Smooth muscle cell (in vitro differentiated cells): Measurements from ENCODE around the gene CRTC1. TPM values are rescaled to one million over a fixed set of nuclear protein-coding genes. Genes with fewer than 3 reads are reported as not detected.

Experiments used
- DNase-seq: peaks from one replicate; lab custom pipeline; 2025; ENCODE audit not compliant: unreplicated experiment; lab: John Stamatoyannopoulos, UW
- H2AFZ ChIP-seq: fragments of 200-600 bp; sonication (generic); 2 replicates; pipeline ENCODE4 v1.6.0; 2016; ENCODE audit warnings: antibody characterized with exemption, low read depth, mild to moderate bottlenecking
- H3F3A ChIP-seq: fragments of 200-600 bp; sonication (generic); 2 replicates; pipeline ENCODE4 v1.6.0; 2017; ENCODE audit warnings: antibody characterized with exemption, low read depth
- H3K27ac ChIP-seq: fragments of 200-600 bp; sonication (generic); 2 replicates; pipeline ENCODE4 v1.5.1; 2016; ENCODE audit warnings: low read depth, mild to moderate bottlenecking
- H3K27me3 ChIP-seq: fragments of 200-600 bp; sonication (generic); 2 replicates; pipeline ENCODE4 v1.6.1; 2016; ENCODE audit warnings: low read depth, mild to moderate bottlenecking
- H3K36me3 ChIP-seq: fragments of 200-600 bp; sonication (generic); 2 replicates; pipeline ENCODE4 v1.5.1; 2016; ENCODE audit warnings: low read depth
- H3K4me1 ChIP-seq: fragments of 200-600 bp; sonication (generic); 2 replicates; pipeline ENCODE4 v1.5.1; 2016; ENCODE audit warnings: low read depth
- H3K4me2 ChIP-seq: fragments of 200-600 bp; sonication (generic); 2 replicates; pipeline ENCODE4 v1.6.0; 2016; ENCODE audit warnings: mild to moderate bottlenecking
- H3K4me3 ChIP-seq: fragments of 200-600 bp; sonication (generic); 2 replicates; pipeline ENCODE4 v1.5.1; 2016; ENCODE audit warnings: mild to moderate bottlenecking
- H3K79me2 ChIP-seq: fragments of 200-600 bp; sonication (generic); 2 replicates; pipeline ENCODE4 v1.6.0; 2016; ENCODE audit warnings: low read depth, mild to moderate bottlenecking
- H3K9ac ChIP-seq: fragments of 200-600 bp; sonication (generic); 2 replicates; pipeline ENCODE4 v1.6.0; 2016; ENCODE audit warnings: low read depth
- H3K9me3 ChIP-seq: fragments of 200-600 bp; sonication (generic); replicated peaks from 2 replicates; pipeline ENCODE4 v1.5.1; 2016; ENCODE audit warnings: low read depth
- H4K20me1 ChIP-seq: fragments of 200-600 bp; sonication (generic); 2 replicates; pipeline ENCODE4 v1.6.0; 2016; ENCODE audit warnings: low read depth
- WGBS: methylation state at CpG from one replicate; pipeline ENCODE4 v1.1.7; 2016; ENCODE audit warnings: low lambda C conversion rate; 5-methylcytosine and 5-hydroxymethylcytosine counted together
- polyA plus RNA-seq: library from polyadenylated mRNA; unstranded; fragments of >200 nt; fragmentation: Nextera tagmentation; extraction: Ambion mirVana; gene quantifications from 2 replicates; pipeline ENCODE4 v1.2.1, GENCODE V29; 2016
- total RNA-seq: library from RNA; depleted of rRNA; stranded (reverse); fragments of >200 nt; gene quantifications from 2 replicates; pipeline ENCODE4 v1.2.3, GENCODE V29; 2014
- TF ChIP-seq, protein P1 (sequence below): fragments of 200-600 bp; sonication (generic); IDR thresholded peaks from 2 replicates; pipeline ENCODE4 v1.5.1; 2017; ENCODE audit warnings: borderline replicate concordance, mild to moderate bottlenecking, antibody characterized with exemption; ENCODE audit not compliant: insufficient read depth, poor library complexity, severe bottlenecking

CRTC1 gene
- total and polyA plus RNA-seq, 2 experiments from 2014 or later: 1.6 to 3.1 TPM

DNA sequence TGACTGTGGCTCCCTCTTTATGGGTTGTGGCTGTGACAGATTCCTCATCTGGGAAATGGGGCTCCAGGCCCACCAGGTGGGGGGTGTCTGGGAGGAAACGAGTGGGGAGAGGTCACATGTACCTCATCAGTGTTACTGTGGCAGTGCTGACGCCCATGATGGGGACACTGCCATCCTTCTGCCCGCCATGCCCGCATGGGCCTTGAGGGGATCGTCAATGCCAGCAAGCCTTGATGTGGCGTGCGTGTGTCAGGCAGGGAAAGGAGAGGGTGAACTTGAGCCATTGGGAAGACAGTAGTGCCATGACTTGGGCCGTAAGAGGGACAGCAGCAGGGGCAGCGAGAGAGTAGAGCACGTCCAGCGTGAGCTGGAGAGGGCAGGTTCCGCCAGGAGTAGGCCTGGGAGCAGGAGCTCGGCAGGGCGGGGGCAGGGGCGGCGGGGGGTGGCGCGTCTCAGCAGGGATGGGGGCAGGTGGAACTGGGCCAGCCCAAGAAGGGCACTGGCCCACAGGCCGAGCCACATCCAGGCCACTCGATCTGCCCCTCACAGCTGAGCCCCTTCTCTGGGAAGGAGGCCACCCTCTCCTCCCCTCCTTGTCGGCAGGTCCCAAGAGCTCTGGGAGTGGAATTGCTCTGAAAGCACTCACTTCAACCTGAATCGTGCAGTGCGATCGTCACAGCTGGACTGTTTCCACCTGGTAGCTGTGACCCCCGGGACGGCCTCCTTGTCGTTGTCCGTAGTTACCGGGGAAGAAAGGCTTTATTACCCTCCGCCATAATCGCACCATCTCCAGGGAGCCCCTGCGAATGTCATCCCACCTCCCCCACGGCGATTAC is 36.7 kb upstream of the CRTC1 start:
- Histone ChIP-seq H3K79me2 (peaks cover 30% of the 10 kb centered on the region), H2AFZ (no peak overlapping the region)

DNA sequence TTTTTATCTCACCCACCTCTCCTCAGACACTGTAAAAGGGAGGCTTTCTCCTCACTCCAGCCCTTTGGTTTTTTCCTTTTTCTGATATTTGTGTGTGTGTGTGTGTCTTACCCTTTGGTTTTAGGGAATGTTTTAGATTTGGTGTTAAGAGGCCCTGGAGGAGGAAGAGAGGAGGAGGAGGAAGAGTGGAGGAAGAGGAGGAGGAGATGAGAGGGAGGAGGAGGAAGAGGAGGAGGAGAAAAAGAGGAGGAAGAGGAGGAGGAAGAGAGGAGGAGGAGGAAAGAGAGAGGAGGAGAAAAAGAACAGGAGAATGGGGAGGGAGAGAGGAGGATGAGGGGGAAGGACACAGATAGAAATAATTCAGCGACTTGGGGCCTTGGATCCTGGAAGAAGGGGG is 36.1 kb upstream of the CRTC1 start:
- no peak overlapping the region for H3K4me2 ChIP-seq
- no peak for DNase-seq
- H3K36me3 ChIP-seq: no peaks in the 10 kb centered on the region
- H3F3A ChIP-seq: peaks cover 23% of the 10 kb centered on the region
- peaks cover 13% of the 10 kb centered on the region for H4K20me1 ChIP-seq
- H3K9me3 ChIP-seq: no peaks in the 10 kb centered on the region
- H3K79me2 ChIP-seq: peaks cover 27% of the 10 kb centered on the region
- no peaks in the 10 kb centered on the region for H3K27me3 ChIP-seq
- H3K4me3 ChIP-seq: no peak overlapping the region
- no peak overlapping the region for H3K9ac ChIP-seq
- no peak overlapping the region for H2AFZ ChIP-seq
- H3K4me1 ChIP-seq: peaks cover 22% of the 10 kb centered on the region
- no peak overlapping the region for H3K27ac ChIP-seq
- TF ChIP-seq, protein P1, sequence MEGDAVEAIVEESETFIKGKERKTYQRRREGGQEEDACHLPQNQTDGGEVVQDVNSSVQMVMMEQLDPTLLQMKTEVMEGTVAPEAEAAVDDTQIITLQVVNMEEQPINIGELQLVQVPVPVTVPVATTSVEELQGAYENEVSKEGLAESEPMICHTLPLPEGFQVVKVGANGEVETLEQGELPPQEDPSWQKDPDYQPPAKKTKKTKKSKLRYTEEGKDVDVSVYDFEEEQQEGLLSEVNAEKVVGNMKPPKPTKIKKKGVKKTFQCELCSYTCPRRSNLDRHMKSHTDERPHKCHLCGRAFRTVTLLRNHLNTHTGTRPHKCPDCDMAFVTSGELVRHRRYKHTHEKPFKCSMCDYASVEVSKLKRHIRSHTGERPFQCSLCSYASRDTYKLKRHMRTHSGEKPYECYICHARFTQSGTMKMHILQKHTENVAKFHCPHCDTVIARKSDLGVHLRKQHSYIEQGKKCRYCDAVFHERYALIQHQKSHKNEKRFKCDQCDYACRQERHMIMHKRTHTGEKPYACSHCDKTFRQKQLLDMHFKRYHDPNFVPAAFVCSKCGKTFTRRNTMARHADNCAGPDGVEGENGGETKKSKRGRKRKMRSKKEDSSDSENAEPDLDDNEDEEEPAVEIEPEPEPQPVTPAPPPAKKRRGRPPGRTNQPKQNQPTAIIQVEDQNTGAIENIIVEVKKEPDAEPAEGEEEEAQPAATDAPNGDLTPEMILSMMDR: no peak
- 90% methylated on average over 1 of the region's 1 CpG for WGBS

More for the DNA sequence above, 36.7 kb upstream of the CRTC1 start:
- 96% methylated on average over 24 of the region's 34 CpGs for WGBS
- TF ChIP-seq, protein P1: no peak
- Histone ChIP-seq H3F3A (peaks cover 18% of the 10 kb centered on the region), H3K9ac (no peak overlapping the region), H3K4me3 (no peak overlapping the region), H3K36me3 (no peaks in the 10 kb centered on the region), H3K4me1 (peaks cover 22% of the 10 kb centered on the region), H4K20me1 (peaks cover 13% of the 10 kb centered on the region), H3K9me3 (no peaks in the 10 kb centered on the region), H3K27me3 (no peaks in the 10 kb centered on the region), H3K27ac (no peak overlapping the region), H3K4me2 (no peak overlapping the region)
- DNase-seq: no peak

DNA sequence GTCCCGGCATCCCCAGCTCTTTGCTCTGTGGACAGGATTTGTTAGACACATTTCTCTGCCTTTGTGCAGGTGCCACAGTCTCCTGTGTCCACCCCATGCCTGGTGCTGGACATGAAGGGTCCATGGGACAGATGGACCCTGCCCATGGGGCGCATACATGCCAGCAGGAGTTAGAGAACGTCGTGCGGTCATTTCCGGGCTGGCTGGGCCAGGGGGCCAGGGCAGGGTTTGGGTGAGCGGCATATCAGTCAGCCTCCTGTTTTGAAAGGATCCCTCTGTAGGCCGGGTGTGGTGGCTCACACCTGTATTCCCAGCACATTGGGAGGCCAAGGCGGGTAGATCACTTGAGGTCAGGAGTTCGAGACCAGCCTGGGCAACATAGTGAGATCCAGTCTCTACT is 35.7 kb upstream of the CRTC1 start:
- TF ChIP-seq, protein P1: no peak
- H3K4me3 ChIP-seq: no peak overlapping the region
- H3K9me3 ChIP-seq: no peaks in the 10 kb centered on the region
- H4K20me1 ChIP-seq: peaks cover 13% of the 10 kb centered on the region
- H3K79me2 ChIP-seq: peaks cover 26% of the 10 kb centered on the region
- 97% methylated on average over 10 of the region's 10 CpGs for WGBS
- no peak for DNase-seq
- H3K4me2 ChIP-seq: no peak overlapping the region
- no peaks in the 10 kb centered on the region for H3K27me3 ChIP-seq
- no peak overlapping the region for H2AFZ ChIP-seq
- no peak overlapping the region for H3K9ac ChIP-seq
- peaks cover 23% of the 10 kb centered on the region for H3F3A ChIP-seq
- H3K36me3 ChIP-seq: no peaks in the 10 kb centered on the region
- peaks cover 22% of the 10 kb centered on the region for H3K4me1 ChIP-seq
- no peak overlapping the region for H3K27ac ChIP-seq

DNA sequence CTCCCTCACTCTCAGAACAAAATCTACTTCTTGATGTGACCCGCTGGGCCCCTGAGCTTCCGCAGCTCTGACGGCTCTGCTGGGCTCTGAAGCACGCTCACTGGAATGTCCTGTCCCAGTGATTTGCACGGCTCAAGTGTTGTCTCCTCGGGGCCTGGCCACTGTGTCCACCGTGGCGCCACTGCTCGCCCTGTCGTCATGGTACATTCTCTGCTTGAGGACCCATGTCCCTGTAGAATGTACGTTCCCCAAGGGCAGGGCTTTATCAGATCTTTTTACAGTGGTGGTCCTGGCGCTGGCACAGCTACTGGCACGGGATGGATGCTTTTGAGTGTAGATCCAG is 34.5 kb upstream of the CRTC1 start:
- Histone ChIP-seq H3K4me3 (no peak overlapping the region), H3K4me2 (peak overlapping the region; percentile 80), H3K27ac (peak overlapping the region; percentile 95), H3F3A (peaks cover 23% of the 10 kb centered on the region), H4K20me1 (peaks cover 7% of the 10 kb centered on the region), H3K79me2 (peaks cover 15% of the 10 kb centered on the region), H2AFZ (no peak overlapping the region), H3K9me3 (no peaks in the 10 kb centered on the region), H3K4me1 (peaks cover 22% of the 10 kb centered on the region), H3K9ac (no peak overlapping the region), H3K36me3 (no peaks in the 10 kb centered on the region), H3K27me3 (no peaks in the 10 kb centered on the region)
- 63% methylated on average over 13 of the region's 13 CpGs for WGBS
- DNase-seq: no peak
- TF ChIP-seq, protein P1: no peak
